Measurements from ENCODE around the gene RTF1. TPM values are rescaled to one million over a fixed set of nuclear protein-coding genes. Genes with fewer than 3 reads are reported as not detected.

RTF1 gene
- polyA plus RNA-seq, 1 of the 3 experiments (the other 2 are of a cell fraction), result 27.8 TPM

- TF ChIP-seq FOSL2 (IDR thresholded peaks at IDR 0.05; ENCODE audit: borderline replicate concordance, low read depth), result no peak
- no peak for TF ChIP-seq ZBTB33 (IDR thresholded peaks at IDR 0.05; ENCODE audit: borderline replicate concordance, low read depth)
Measured at GRCh38 chr15:41495736-41496599, 79.1 kb downstream of the RTF1 start (continued).

GRCh38 chr15:41498657-41499056 lies 81.8 kb downstream of the RTF1 start:
- POLR2A ChIA-PET, result no interaction called here
- no peaks in the 10 kb centered on the region; the same call in 1 of the 2 replicates for H3K27me3 ChIP-seq (ENCODE audit: insufficient read depth)

More at GRCh38 chr15:41498657-41499056, 81.8 kb downstream of the RTF1 start:
- no peaks in the 10 kb centered on the region for H3K36me3 ChIP-seq (replicated peaks in 1 of 2; ENCODE audit: control insufficient read depth in 1 of 2, insufficient read depth in 2 of 2, low read length in 1 of 2)
- H4K20me1 ChIP-seq (ENCODE audit: insufficient read depth), result no peaks in the 10 kb centered on the region
- no peaks in the 10 kb centered on the region for H3K9me3 ChIP-seq
- WGBS (ENCODE audit: low lambda C conversion rate), result 81% methylated on average over 2 of the region's 2 CpGs
- no peaks in the 10 kb centered on the region for H3K9me2 ChIP-seq
- H2AFZ ChIP-seq (ENCODE audit: low read depth), result no peak overlapping the region
- CTCF ChIA-PET, result interaction anchor here (0.6 to 1.0 kb wide), 3 partner anchors 33 to 153 kb away, joined by 3 read pairs; no protein-coding TSS in a partner anchor
- no peak overlapping the region for H3K4me2 ChIP-seq
- no peak for DNase-seq
- no peak overlapping the region for H3K4me3 ChIP-seq (ENCODE audit: low read depth in 2 of 2, low read length in 1 of 2)
- H3K9ac ChIP-seq, result no peak overlapping the region
- H3K27ac ChIP-seq (ENCODE audit: low read depth in 2 of 2, low read length in 1 of 2), result no peak overlapping the region
- no peaks in the 10 kb centered on the region for H3K79me2 ChIP-seq (ENCODE audit: insufficient read depth)
- TF ChIP-seq, protein P1, sequence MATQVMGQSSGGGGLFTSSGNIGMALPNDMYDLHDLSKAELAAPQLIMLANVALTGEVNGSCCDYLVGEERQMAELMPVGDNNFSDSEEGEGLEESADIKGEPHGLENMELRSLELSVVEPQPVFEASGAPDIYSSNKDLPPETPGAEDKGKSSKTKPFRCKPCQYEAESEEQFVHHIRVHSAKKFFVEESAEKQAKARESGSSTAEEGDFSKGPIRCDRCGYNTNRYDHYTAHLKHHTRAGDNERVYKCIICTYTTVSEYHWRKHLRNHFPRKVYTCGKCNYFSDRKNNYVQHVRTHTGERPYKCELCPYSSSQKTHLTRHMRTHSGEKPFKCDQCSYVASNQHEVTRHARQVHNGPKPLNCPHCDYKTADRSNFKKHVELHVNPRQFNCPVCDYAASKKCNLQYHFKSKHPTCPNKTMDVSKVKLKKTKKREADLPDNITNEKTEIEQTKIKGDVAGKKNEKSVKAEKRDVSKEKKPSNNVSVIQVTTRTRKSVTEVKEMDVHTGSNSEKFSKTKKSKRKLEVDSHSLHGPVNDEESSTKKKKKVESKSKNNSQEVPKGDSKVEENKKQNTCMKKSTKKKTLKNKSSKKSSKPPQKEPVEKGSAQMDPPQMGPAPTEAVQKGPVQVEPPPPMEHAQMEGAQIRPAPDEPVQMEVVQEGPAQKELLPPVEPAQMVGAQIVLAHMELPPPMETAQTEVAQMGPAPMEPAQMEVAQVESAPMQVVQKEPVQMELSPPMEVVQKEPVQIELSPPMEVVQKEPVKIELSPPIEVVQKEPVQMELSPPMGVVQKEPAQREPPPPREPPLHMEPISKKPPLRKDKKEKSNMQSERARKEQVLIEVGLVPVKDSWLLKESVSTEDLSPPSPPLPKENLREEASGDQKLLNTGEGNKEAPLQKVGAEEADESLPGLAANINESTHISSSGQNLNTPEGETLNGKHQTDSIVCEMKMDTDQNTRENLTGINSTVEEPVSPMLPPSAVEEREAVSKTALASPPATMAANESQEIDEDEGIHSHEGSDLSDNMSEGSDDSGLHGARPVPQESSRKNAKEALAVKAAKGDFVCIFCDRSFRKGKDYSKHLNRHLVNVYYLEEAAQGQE (IDR thresholded peaks at IDR 0.05; ENCODE audit: low read depth, low read length), result no peak
- TF ChIP-seq, protein P2, sequence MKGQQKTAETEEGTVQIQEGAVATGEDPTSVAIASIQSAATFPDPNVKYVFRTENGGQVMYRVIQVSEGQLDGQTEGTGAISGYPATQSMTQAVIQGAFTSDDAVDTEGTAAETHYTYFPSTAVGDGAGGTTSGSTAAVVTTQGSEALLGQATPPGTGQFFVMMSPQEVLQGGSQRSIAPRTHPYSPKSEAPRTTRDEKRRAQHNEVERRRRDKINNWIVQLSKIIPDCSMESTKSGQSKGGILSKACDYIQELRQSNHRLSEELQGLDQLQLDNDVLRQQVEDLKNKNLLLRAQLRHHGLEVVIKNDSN (IDR thresholded peaks at IDR 0.05; ENCODE audit: borderline replicate concordance, low read depth), result no peak
- no peak for TF ChIP-seq FOSL2 (IDR thresholded peaks at IDR 0.05; ENCODE audit: borderline replicate concordance, low read depth)
- TF ChIP-seq FOXM1 (IDR thresholded peaks at IDR 0.05; ENCODE audit: low read depth), result no peak
- H3K4me1 ChIP-seq (ENCODE audit: control insufficient read depth in 1 of 2, insufficient read depth in 2 of 2, low read depth in 1 of 2, low read length in 1 of 2), result peaks cover 0 to 5% of the 10 kb centered on the region in 2 experiments; a peak in 1 of 4 replicates
- no peaks in the 10 kb centered on the region for H3F3A ChIP-seq (replicated peaks; ENCODE audit: insufficient read depth)
